HS-5 (cell line): ENCODE measurements around the gene COQ10A.

Experiments
- DNase-seq: peaks from one replicate; pipeline ENCODE4 v3.0.0-alpha.2; 2012; ENCODE audit warnings: low read depth

Gene COQ10A

DNA sequence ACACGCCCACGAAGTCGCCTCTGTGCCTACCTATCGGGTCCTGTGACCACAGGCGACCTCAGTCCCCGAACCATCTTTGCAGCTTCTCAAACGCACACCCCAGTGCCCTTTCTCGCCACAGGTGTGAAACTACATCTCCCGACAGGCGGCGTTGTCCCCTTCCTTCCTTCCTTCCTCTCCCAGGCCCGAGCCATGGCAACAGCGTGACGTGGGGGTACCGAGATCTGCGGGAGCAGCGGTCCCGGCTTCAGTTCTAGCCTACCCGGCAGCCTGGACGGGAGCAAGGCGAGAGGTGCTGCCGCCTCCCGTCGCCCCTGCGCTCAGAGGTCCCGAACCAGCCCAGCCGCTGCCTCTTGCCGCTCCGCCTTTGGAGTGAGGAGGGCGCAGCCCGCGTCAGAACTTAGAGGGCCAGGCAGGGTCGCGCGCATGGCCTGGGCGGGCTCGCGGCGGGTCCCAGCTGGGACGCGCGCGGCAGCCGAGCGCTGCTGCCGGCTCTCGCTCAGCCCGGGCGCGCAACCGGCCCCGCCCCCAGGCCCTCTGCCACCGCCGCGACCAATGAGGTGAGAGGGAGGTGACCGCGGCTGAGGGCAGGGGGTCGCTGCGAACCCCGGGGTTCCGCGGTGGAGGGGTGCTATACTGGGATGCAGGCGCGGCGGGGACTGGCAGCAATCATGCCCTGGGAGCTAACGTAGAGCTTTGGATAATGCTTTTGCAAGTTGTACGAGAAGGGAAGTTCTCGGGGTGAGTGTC, at the start of gene COQ10A:
Gene COQ10A (plus strand): TSS at position 250 of the 750 bp plus-strand sequence. CDS start 177 bp downstream, at position 427.
- no peak for DNase-seq

DNA sequence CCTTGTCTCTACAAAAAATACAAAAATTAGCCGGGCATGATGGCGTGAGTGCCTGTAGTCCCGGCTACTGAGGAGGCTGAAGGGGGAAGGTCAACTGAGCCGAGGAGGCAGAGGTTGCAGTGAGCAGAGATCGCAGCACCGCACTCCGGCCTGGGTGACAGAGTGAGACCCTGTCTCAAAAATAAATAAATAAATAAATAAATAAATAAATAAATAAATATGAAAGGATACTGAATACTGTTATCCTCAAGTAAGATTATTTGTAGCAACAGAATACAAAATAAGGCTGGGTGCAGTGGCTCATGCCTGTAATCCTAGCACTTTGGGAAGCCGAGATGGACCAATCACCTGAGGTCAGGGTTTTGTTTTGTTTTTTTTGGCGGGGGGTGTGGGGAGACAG, 46.9 kb upstream of the COQ10A start:
- no peak for DNase-seq

DNA sequence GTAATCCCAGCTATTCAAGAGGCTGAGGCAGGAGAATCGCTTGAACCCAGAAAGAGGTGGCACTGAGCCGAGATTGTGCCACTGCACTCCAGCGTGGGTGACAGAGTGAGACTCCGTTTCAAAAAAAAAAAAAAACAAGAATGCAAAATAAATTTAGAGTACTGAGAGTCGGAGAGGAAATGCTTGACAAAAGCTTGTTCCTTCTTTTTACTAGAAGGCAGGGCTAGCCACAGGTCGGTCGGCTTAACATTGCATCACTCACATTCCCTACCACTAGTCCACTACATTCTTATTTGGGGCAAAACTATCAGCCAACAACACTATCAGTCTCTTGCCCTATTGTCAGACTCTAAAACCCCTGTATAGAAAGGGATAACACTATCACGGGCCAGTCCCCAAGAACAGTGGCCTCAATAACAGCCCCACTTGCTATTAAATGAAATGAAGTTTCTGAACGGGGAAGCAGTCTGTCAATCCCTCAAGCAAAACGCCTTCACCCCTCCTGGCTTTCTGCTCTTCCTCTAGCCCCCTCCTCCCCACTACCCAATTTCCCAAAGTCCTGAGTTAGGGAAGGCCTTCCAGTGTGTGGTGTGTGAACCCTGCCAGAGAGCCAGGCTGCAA, 46.0 kb upstream of the COQ10A start:
- DNase-seq: no peak

DNA sequence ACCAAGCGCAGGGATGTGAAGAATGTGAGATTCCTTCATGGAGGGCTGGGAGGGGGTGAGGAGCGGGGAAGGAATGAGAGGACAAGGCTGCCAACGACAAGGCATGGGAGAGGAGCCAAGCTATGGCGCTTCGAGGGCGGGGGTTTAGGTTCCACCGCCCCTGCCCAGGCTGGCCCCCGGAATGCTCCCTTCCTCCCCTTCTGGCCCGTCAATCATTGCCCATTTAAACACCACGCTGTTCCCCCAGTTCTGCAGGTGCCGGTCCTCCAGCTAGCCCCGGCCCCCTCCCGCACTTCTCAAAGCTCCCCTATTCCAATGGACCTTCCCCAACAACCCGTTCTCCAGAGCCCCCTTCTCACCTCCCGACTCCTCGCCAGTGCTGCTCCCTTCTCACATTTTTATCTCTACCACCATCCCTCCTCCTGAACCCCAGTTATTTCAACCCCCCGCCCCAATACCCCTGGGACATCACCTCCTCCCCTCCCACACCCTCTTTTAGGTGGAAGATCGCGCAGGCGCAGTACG, 45.4 kb upstream of the COQ10A start:
- DNase-seq: peak; percentile 38

DNA sequence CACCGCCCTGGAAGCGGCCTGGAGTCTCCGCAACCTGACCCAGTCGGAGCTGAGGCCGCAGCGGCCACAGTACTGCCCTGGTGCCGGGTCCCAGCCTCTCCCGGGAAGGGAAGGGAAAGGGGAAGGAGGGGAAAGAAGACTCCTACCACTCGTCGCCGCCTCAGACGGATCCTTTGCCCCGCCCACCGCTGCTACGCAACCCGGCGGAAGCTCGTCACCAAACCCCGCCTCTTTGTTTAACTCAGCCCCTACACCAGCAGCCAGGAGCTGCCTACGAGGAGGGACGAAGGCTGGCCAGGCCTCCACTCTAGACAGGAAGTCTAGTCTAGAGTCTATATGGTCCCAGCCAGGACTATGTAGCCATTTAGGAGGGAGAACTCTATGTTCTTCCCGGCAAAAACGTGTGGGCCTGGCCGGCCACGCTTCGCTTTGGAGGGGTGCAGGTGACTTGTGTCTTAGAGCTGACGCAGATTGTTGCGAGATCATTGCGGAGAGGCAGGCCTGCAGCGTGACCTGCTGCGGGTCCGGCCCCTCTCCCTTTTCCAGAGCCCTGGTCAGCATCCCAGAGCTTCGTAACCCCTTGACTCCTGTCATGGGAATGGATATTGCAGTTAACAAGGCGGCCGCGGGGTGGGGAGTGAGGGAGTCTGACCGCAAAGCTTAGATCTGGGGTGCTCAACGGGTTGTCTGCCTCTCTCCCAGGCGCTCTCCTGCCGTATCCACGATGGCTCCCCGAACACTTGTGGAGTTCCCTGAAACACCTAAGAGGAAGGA, 44.8 kb upstream of the COQ10A start, which contains the start of gene RNF41:
Gene RNF41 (minus strand): TSS at position 166 of the 774 bp plus-strand sequence. CDS start 7,875 bp downstream, outside the sequence.
- peak; percentile 91 for DNase-seq

DNA sequence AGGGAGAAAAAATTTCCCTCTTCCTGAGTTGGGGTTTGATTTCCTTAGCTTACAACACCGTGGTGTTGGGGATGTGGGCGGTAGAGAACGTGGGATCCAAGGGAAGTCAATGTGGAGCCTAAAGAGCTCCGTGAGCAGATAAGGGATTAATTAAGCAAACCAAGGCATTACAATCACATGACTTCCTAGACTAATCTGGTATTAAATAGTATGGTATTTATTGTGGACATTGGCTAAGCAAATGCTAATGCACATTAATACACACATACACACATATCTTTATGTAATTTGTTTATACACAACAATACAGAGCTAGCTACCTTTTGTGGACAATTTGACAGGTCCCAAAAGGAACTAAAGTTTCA, 44.2 kb upstream of the COQ10A start:
- no peak for DNase-seq

DNA sequence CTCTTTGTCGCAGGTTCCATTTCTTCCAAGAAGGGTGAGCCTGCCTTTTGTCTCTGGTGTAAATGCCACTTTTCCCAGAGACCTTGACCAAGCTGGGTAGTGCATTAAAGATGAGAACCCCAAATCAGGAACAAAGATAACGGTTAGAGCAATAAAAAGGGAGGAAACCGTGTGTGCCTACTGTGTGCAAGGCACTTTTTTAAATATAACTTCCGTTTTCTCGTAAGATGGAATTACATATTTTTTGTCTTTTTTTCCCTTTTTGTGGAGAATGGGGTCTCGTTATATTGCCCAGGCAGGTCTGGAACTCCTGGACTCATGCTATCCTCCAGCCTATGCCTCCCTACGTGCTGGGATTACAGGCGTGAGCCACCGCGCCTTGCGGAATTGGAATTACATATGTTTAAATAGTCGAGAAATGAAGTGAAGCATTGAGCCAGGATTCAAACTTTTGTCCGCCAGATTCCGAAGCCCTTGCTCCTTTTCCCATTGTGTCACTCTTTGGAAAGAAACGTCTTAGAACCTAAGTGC, 43.1 kb upstream of the COQ10A start:
- DNase-seq: no peak

DNA sequence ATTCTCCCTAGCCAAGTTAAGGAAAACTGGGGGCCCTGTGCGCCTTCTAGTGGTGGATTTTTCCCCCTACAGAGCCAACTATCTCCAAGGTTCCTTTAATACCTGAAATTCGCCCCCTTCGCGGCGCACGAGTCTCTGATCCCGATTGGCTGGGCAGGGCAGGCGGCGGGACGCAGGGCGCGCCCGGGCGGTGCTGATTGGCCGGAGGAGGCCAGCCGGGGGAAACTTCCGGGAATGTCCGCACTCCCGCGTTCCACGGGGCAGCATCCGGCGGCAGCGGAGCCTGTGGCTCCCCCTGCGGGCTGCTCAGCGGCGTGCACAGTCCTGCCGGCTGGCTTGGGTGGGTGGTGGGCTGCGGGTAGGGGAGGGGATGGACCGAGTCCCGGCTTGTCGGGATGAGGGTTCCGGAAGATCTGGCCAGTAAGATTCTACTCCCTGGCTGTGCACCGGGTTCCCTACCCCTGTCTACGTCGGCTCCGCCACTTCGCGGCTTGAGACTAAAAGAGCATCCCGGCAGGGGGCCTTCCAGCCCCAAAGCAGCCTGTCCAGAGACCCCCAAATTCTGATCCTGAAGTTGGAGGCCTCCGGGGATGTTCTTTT, 42.5 kb upstream of the COQ10A start, which contains the start of gene NABP2:
Gene NABP2 (plus strand): TSS at position 241 of the 600 bp plus-strand sequence. CDS start 515 bp downstream, outside the sequence.
- DNase-seq: peak; percentile 94

DNA sequence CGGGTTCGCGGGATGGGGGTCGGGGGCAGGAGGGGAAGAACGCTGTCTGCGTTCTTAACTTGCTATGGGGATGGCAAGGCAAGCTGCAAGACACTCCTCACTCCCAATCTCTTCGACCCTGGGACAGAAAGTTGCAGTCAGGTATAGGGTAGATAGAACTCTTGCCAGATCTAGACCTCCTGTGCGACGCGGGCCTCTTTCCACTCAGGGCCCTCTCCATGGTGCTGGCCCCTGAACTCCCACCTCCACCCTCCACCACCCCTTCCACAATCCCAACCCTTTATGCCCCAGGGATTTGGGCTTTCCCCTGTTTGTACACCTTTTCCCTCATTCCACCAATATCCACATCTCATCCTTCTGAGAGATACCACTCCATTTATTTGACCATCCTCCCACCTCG, 41.8 kb upstream of the COQ10A start:
- no peak for DNase-seq

DNA sequence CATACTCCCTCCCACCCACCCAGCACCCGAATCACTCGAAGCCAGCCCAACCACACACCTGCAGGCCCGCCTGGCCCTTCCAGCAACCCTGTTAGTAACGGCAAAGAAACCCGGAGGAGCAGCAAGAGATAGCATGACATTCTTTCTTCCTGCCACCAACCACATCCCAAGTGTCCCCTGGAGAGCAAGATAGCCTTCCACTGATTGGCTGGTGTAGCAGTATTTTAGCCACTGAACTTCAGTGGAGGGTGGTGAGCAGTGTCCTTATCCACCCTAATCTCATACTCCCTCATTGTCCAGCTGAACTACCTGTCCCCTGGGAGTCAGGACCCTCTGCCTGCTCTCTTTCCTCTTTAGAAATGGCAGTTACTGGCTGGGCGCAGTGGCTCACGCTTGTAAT, 37.7 kb upstream of the COQ10A start:
- no peak for DNase-seq

DNA sequence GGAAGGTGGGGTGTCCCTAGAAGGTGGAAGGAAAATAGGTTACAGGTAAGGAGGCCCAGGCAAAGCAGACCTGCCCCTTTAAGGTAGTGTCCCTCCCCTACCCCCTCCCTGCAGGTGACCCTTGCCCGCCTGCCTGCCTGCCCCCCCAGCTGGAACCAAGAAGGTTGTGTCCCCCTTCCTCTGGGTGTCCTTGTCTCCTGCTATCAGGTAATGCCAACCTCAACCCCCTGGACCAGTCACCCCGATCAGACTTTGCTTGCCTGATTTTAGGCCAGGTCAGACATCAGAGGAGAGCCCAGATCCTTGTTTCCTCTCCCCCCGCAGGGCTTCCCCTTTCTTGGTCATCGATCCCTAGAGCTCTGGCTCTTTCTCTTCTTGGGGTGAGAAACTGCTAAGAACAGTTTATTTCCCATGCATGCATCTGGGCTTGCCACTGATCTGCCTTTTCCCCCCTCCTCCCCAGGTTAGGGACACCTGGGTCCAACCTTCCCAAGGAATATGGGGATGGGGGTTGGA, 36.8 kb upstream of the COQ10A start, which contains the start of gene SLC39A5:
Gene SLC39A5 (plus strand): TSS at position 136 of the 516 bp plus-strand sequence. CDS start 1,224 bp downstream, outside the sequence.
- no peak for DNase-seq

DNA sequence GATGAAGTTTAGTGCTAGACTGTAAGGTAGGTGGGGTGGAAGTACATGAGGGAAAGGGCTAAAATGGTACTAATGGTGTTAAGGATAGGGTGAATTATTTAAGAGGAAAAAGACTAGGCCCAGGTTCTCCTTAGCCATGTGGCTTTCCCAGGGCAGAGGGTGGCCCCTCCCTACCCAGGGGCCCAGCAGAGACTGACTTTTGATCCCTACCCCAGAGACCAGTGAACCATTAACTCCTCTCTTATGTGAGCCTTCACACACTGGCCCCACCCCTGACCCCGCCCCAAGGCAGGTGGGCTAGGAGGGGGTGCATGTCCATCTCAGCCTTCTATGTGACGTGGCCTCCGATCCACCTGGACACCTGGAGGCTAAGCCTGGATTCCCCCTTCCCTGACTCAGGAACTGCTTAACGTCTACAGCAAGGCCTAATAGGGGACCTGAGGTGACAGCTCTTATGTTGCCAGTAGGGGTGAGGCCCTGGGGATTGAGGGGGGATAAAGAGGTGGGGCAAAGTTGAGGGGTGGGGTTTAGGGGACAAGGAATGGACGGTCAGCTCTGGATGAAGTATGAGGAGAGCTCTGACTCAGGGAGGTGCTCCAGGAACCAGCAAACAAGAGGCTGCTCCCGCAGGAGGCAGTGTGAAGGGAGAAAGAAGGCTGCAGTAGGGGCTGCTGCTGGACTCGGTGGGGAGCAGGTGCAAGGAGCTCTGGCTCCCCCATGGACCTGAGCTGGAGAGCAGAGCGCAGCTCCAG, 36.1 kb upstream of the COQ10A start:
- no peak for DNase-seq

DNA sequence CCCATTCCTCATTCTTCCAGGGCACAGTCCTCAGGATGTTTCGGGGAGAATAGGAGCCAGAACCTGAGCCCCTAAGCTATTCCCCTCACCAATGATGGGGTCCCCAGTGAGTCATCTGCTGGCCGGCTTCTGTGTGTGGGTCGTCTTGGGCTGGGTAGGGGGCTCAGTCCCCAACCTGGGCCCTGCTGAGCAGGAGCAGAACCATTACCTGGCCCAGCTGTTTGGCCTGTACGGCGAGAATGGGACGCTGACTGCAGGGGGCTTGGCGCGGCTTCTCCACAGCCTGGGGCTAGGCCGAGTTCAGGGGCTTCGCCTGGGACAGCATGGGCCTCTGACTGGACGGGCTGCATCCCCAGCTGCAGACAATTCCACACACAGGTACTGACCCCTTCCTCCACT, 35.6 kb upstream of the COQ10A start:
- DNase-seq: no peak

DNA sequence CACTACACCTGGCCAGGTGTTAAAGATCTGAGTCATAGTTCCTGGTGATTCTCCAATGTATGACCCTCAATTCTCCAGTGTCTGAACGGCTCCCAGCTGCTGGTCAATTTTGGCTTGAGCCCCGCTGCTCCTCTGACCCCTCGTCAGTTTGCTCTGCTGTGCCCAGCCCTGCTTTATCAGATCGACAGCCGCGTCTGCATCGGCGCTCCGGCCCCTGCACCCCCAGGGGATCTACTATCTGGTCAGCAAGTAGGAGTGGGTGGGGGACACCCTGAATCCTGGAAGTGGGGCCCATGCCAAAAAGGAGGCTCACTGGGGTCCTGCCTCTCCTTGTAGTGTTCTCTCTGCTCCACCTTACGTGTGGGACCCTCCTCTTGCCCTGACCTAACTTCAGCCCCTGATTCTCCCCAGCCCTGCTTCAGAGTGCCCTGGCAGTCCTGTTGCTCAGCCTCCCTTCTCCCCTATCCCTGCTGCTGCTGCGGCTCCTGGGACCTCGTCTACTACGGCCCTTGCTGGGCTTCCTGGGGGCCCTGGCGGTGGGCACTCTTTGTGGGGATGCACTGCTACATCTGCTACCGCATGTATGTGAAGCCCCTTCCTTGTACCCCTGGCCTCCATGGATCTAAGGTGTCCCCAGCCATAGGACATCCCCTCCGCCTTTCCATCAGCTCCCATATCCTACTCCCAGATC, 31.9 kb upstream of the COQ10A start:
- DNase-seq: no peak

DNA sequence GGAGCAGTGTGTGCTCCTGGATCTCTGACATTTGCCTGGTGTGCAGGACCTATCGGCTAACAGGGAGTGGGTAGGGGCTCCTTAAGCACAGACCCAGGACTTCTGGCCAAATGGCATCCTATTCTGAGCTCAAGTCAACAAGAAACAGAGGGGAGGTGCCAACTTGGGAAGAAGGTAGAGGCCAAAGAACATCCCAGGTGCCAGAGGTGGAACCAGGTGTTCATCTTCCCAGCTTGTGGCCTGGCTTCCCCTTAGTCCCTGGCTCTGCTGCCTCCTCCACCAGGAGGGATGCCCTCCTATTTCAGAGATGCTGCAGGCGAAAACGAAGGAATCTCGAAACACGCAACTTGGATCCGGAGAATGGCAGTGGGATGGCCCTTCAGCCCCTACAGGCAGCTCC, 30.7 kb upstream of the COQ10A start:
- DNase-seq: no peak

DNA sequence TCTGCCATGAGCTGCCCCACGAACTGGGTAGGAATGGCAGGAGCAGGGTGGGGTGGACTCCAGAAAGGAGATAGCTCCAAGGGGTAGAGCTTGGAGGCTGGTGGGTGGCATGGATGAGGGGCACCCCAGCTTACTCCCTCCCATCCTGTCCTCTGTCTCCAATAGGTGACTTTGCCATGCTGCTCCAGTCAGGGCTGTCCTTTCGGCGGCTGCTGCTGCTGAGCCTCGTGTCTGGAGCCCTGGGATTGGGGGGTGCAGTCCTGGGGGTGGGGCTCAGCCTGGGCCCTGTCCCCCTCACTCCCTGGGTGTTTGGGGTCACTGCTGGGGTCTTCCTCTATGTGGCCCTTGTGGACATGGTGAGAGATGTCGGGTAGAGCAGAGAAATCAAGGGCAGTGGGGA, 29.8 kb upstream of the COQ10A start:
- DNase-seq: no peak

DNA sequence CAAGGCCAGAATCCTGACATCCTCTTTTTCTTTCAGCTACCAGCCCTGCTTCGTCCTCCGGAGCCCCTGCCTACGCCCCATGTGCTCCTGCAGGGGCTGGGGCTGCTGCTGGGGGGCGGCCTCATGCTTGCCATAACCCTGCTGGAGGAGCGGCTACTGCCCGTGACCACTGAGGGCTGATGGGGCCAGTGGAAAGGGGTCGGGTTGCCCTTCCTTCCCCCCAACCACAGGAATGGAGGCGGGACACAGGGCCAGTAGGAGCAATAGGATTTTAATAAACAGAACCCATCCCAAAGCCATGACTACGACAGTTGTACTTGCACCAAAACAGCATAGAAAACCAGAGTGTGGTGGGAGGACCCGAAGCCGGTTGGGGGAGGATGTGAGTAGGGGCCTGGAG, 29.2 kb upstream of the COQ10A start:
- DNase-seq: no peak

DNA sequence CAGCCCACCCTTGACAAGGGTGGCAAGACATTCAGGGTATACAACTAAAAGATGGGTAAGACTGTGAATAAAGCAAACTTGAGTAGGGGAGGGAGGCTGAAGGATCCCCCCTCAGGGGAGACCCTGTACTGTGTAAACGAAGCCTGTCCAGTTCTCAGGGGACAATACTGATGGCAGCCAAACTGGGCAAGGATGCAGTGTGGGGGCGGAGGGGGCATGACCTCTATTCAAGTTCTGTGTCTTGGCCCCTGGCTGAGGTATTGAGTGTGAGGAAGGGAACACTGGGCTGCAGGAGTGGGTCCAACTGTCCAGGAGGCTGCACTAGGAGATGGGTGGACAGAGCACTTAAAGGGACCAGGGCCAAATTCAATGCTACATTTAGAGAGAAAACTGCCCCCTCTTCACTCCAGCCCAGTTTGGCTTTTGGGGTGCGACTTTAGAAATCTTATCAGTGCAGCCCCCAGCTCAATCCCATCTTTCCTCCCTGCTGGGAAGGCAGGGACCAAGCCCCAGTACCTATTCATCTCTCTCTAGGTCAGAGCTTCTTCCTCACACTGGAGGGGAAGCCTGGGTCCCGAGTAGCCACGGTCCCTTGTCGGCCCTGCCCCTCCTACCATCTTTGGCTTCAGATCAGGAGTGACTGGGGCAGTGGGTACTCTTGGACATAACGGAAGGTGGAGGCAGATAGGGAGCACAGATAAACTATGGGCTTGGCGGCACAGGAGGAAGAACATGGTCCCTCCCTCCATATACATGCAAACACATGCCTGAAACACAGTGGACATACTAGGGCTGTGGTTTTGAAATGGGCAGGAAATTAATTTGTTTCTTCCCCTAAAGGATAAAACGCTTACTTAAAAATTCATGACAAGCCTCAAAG, 25.1 kb upstream of the COQ10A start:
- DNase-seq: no peak

DNA sequence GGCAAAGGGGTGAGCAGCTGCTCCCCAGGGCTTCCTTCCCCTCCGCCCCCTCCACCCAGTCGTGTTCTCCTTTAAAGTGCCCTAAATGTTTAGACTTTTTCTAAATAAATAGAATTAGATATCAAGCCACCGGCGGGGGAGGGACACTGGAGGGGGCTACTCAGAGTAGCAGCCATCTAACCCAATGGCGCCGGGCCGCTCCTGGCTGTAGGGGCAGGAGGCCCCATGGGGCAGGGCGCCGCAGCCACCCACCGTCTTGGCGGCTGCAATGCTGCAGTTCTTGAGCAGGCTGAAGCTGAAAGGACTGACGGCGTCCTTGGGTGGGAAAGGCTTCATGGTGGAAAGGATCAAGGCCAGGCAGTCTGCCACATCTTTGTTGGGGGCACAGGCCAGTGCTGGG, 23.8 kb upstream of the COQ10A start:
- no peak for DNase-seq
